CD14-positive monocyte (primary cell): ENCODE measurements around the gene TMED9. TPM values are rescaled to one million over a fixed set of nuclear protein-coding genes. Genes with fewer than 3 reads are reported as not detected.

Experiments
- DNase-seq, 3 donors: peaks; one replicate each; pipeline ENCODE4 v3.0.0-alpha.2; 2011 to 2022
- H2AFZ ChIP-seq: 2 replicates; pipeline ENCODE4 v1.6.0; 2012; ENCODE audit warnings: mild to moderate bottlenecking, low read depth, low read length, inconsistent platforms; ENCODE audit not compliant: insufficient read depth, poor library complexity, severe bottlenecking
- H3K27ac ChIP-seq, 2 donors: 1 replicate in 1 of 2; 2 replicates in 1 of 2; pipeline ENCODE4 v1.5.1; 2012 to 2013; ENCODE audit warnings: low read length in 2 of 2, control low read depth in 1 of 2, inconsistent platforms in 1 of 2, low read depth in 1 of 2, mild to moderate bottlenecking in 1 of 2
- H3K27me3 ChIP-seq, 2 donors: one replicate each; pipeline versions ENCODE4 v1.6.0 to v1.6.1; 2011 to 2013; ENCODE audit warnings: low read length in 2 of 2; ENCODE audit not compliant: control insufficient read depth in 2 of 2, insufficient read depth in 2 of 2
- H3K36me3 ChIP-seq, 2 donors: replicated peaks in 1 of 2; 1 replicate in 1 of 2; 2 replicates in 1 of 2; pipeline versions ENCODE4 v1.5.1 to v1.6.1; 2012 to 2013; ENCODE audit warnings: low read length in 2 of 2, control low read depth in 1 of 2, inconsistent platforms in 1 of 2, mild to moderate bottlenecking in 1 of 2; ENCODE audit not compliant: insufficient read depth in 2 of 2, control insufficient read depth in 1 of 2
- H3K4me1 ChIP-seq, 2 donors: 1 replicate in 1 of 2; 2 replicates in 1 of 2; pipeline versions ENCODE4 v1.5.1 to v1.6.1; 2012 to 2013; ENCODE audit warnings: low read length in 2 of 2, control low read depth in 1 of 2, inconsistent platforms in 1 of 2, mild to moderate bottlenecking in 1 of 2, moderate library complexity in 1 of 2; ENCODE audit not compliant: insufficient read depth in 2 of 2, control insufficient read depth in 1 of 2
- H3K4me2 ChIP-seq: replicated peaks from 2 replicates; pipeline ENCODE3; 2012; ENCODE audit warnings: low read length, moderate library complexity, mild to moderate bottlenecking; ENCODE audit not compliant: poor library complexity, severe bottlenecking; ENCODE audit errors: extremely low read depth
- H3K4me3 ChIP-seq, 3 experiments: fragments of 200-600 bp in 1 of 3; sonication (generic) in 1 of 3; replicated peaks in 1 of 3; 1 replicate in 2 of 3; 2 replicates in 1 of 3; pipeline ENCODE4 v1.5.1; 2011 to 2013; ENCODE audit warnings: low read length in 3 of 3, mild to moderate bottlenecking in 3 of 3, control low read depth in 2 of 3, low read depth in 2 of 3, inconsistent platforms in 1 of 3, moderate library complexity in 1 of 3
- H3K79me2 ChIP-seq: 2 replicates; pipeline ENCODE4 v1.6.0; 2012; ENCODE audit warnings: mild to moderate bottlenecking, control low read depth, inconsistent platforms, low read length, moderate library complexity; ENCODE audit not compliant: insufficient read depth
- H3K9ac ChIP-seq: 2 replicates; pipeline ENCODE4 v1.6.0; 2017; ENCODE audit warnings: low read length, mild to moderate bottlenecking; ENCODE audit not compliant: insufficient read depth, poor library complexity, severe bottlenecking
- H3K9me3 ChIP-seq, 2 donors: replicated peaks in 1 of 2; 1 replicate in 1 of 2; 2 replicates in 1 of 2; pipeline versions ENCODE4 v1.5.1 to v1.6.1; 2012 to 2013; ENCODE audit warnings: low read length in 2 of 2, control low read depth in 1 of 2; ENCODE audit not compliant: control insufficient read depth in 1 of 2, insufficient read depth in 1 of 2
- H4K20me1 ChIP-seq: 2 replicates; pipeline ENCODE4 v1.6.0; 2012; ENCODE audit warnings: mild to moderate bottlenecking, low read length, control low read depth, moderate library complexity; ENCODE audit not compliant: insufficient read depth
- H3K27ac Mint-ChIP-seq, 7 donors: one replicate each; pipeline ENCODE4 v1.8.0; 2020; ENCODE audit warnings: mild to moderate bottlenecking in 7 of 7, mixed read lengths in 7 of 7, moderate library complexity in 6 of 7, inconsistent platforms in 2 of 7
- H3K27me3 Mint-ChIP-seq, 3 donors: one replicate each; pipeline ENCODE4 v1.8.0; 2021 to 2022; ENCODE audit warnings: low read depth in 3 of 3, mild to moderate bottlenecking in 3 of 3, mixed read lengths in 3 of 3, moderate library complexity in 3 of 3, inconsistent platforms in 1 of 3
- H3K36me3 Mint-ChIP-seq, 2 donors: one replicate each; pipeline ENCODE4 v1.8.0; 2020; ENCODE audit warnings: mixed read lengths in 2 of 2, inconsistent platforms in 1 of 2, mild to moderate bottlenecking in 1 of 2
- H3K4me1 Mint-ChIP-seq: one replicate; pipeline ENCODE4 v1.8.0; 2020; ENCODE audit warnings: mild to moderate bottlenecking, mixed read lengths
- H3K4me3 Mint-ChIP-seq, 2 donors: one replicate each; pipeline ENCODE4 v1.8.0; 2020; ENCODE audit warnings: mild to moderate bottlenecking in 2 of 2, mixed read lengths in 2 of 2, moderate library complexity in 1 of 2
- H3K9me3 Mint-ChIP-seq, 7 donors: one replicate each; pipeline ENCODE4 v1.8.0; 2020 to 2022; ENCODE audit warnings: mixed read lengths in 7 of 7, mild to moderate bottlenecking in 6 of 7, moderate library complexity in 6 of 7, inconsistent platforms in 2 of 7
- CTCF ChIP-seq: fragments of 200-600 bp; IDR thresholded peaks from one replicate; pipeline ENCODE4 v1.8.0; 2022; ENCODE audit warnings: antibody characterized with exemption, mild to moderate bottlenecking
- WGBS: methylation state at CpG from one replicate; pipeline ENCODE4 v1.1.5; 2013; ENCODE audit warnings: missing lambda C conversion rate; ENCODE audit not compliant: insufficient coverage; 5-methylcytosine and 5-hydroxymethylcytosine counted together
- intact Hi-C, 2 donors: fragments of 100-400 bp; cut with micrococcal nuclease; formaldehyde crosslinking; loops; one replicate each; pipeline versions ENCODE4 v1.15.0 to v1.15.1; 2023
- polyA plus RNA-seq, 3 donors: library from polyadenylated mRNA; depleted of rRNA in 1 of 3; unstranded in 2 of 3; stranded (reverse) in 1 of 3; fragments of 300-500 nt in 2 of 3; fragments of >200 nt in 1 of 3; fragmentation: Illumina TruSeq in 2 of 3; gene quantifications; 1 replicate in 2 of 3; 2 replicates in 1 of 3; pipeline ENCODE4 v1.2.3, GENCODE V29; 2012 to 2021

TMED9 gene
- polyA plus RNA-seq, 3 donors = 98.2 to 150 (median 136) TPM

GRCh38 chr5:177565046-177565445 is 27.0 kb upstream of the TMED9 start:
- no peak overlapping the region for H3K27ac ChIP-seq
- no peak overlapping the region for H3K27ac Mint-ChIP-seq
- H3K36me3 Mint-ChIP-seq = no peaks in the 10 kb centered on the region
- H4K20me1 ChIP-seq = no peaks in the 10 kb centered on the region
- H3K9me3 ChIP-seq = no peaks in the 10 kb centered on the region
- no peaks in the 10 kb centered on the region for H3K4me1 ChIP-seq
- no peaks in the 10 kb centered on the region for H3K36me3 ChIP-seq
- DNase-seq = no peak
- no peak overlapping the region for H3K9ac ChIP-seq
- no peaks in the 10 kb centered on the region for H3K27me3 ChIP-seq
- H3K4me3 ChIP-seq = no peak overlapping the region
- H3K4me3 Mint-ChIP-seq = no peak overlapping the region
- TF ChIP-seq CTCF = no peak
- H3K4me2 ChIP-seq = no peak overlapping the region
- H2AFZ ChIP-seq = no peak overlapping the region
- no peaks in the 10 kb centered on the region for H3K79me2 ChIP-seq
- H3K4me1 Mint-ChIP-seq = no peaks in the 10 kb centered on the region
- peaks cover 6 to 24% (median 13%) of the 10 kb centered on the region in 3 donors for H3K27me3 Mint-ChIP-seq
- 67% methylated on average over 1 of the region's 8 CpGs for WGBS
- H3K9me3 Mint-ChIP-seq = peaks cover 1 to 8% (median 5%) of the 10 kb centered on the region in 7 donors
- intact Hi-C loops = no loop called here

DNA sequence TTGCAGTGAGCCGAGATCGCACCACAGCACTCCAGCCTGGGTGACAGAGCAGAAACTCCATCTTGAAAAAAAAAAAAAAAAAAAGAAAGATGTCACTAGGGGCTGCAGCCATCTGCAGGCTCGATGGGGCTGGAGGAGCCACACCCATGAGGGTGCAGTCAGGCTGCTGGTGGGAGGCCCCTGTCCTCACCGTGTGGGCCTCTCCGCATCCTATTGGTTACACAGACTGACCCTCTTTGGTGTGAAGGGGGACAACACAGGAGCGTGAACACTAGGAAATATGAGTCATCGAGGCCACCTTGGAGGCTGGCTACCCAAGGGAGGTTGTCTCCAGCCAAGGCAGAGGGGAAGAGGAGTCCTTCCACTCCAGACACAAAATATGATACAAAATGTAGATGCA is 23.7 kb upstream of the TMED9 start:
- Mint-ChIP-seq H3K36me3 (no peaks in the 10 kb centered on the region), H3K4me3 (peak overlapping the region in 1 of 2 donors; percentile 3), H3K4me1 (no peaks in the 10 kb centered on the region), H3K9me3 (peaks cover 0 to 2% (median 0%) of the 10 kb centered on the region in 7 donors), H3K27ac (peak overlapping the region in 2 of 7 donors; percentile 33), H3K27me3 (peaks cover 10 to 27% (median 10%) of the 10 kb centered on the region in 3 donors)
- Histone ChIP-seq H3K27me3 (no peaks in the 10 kb centered on the region), H2AFZ (no peak overlapping the region), H3K27ac (no peak overlapping the region), H3K36me3 (no peaks in the 10 kb centered on the region), H4K20me1 (no peaks in the 10 kb centered on the region), H3K4me2 (no peak overlapping the region), H3K79me2 (no peaks in the 10 kb centered on the region), H3K9ac (no peak overlapping the region), H3K4me1 (no peaks in the 10 kb centered on the region), H3K9me3 (no peaks in the 10 kb centered on the region), H3K4me3 (no peak overlapping the region)
- no peak for DNase-seq
- TF ChIP-seq CTCF = no peak
- WGBS = 80% methylated on average over 5 of the region's 7 CpGs
- intact Hi-C loops = no loop called here
